Uterus (tissue), 2 donors: Measurements from ENCODE around the gene STAM2.
"Not testable (repeated sequence)": the region's sequence is repeated elsewhere in the genome, so short reads cannot be mapped to it uniquely, and the experiment has no call there.

Experiments used
- POLR2A ChIP-seq, 2 donors: fragments of 450-650 bp; IDR thresholded peaks; one replicate each; pipeline ENCODE4 v1.6.1; 2016; ENCODE audit warnings: antibody characterized with exemption in 2 of 2, mild to moderate bottlenecking in 1 of 2, moderate library complexity in 1 of 2
- TF ChIP-seq, protein P1 (sequence below), 4 experiments: fragments of 200-600 bp in 2 of 4; fragments of 450-650 bp in 2 of 4; sonication (generic) in 2 of 4; IDR thresholded peaks; one replicate each; pipeline ENCODE4 v1.5.1; 2016 to 2019; ENCODE audit warnings: antibody characterized with exemption in 4 of 4, mild to moderate bottlenecking in 2 of 4, moderate library complexity in 1 of 4

DNA sequence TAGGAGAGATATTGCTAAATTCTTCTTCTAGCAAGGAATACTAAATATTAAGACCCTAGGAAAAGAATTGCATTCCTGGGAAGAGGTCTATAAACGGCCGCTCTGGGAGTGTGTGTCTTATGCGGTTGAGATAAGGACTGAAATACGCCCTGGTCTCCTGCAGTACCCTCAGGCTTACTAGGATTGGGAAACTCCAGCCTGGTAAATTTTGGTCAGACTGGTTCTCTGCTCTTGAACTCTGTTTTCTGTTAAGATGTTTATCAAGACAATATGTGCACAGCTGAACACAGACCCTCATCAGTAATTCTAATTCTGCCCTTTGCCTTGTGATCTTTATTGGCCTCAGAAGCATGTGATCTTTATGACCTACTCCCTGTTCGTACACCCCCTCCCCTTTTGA, 11.9 kb downstream of the STAM2 start:
- TF ChIP-seq, protein P1, sequence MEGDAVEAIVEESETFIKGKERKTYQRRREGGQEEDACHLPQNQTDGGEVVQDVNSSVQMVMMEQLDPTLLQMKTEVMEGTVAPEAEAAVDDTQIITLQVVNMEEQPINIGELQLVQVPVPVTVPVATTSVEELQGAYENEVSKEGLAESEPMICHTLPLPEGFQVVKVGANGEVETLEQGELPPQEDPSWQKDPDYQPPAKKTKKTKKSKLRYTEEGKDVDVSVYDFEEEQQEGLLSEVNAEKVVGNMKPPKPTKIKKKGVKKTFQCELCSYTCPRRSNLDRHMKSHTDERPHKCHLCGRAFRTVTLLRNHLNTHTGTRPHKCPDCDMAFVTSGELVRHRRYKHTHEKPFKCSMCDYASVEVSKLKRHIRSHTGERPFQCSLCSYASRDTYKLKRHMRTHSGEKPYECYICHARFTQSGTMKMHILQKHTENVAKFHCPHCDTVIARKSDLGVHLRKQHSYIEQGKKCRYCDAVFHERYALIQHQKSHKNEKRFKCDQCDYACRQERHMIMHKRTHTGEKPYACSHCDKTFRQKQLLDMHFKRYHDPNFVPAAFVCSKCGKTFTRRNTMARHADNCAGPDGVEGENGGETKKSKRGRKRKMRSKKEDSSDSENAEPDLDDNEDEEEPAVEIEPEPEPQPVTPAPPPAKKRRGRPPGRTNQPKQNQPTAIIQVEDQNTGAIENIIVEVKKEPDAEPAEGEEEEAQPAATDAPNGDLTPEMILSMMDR (IDR thresholded peaks at IDR 0.05): not testable (repeated sequence)
- not testable (repeated sequence) for TF ChIP-seq POLR2A (IDR thresholded peaks at IDR 0.05)
